ENCODE data around the gene GM2A.
A peak's percentile ranks its signal among the peaks of the same experiment; 100 is the strongest.

The GM2A gene

GRCh38 chr5:151223447-151224264 lies 29.3 kb upstream of the GM2A start, which contains the start of gene CCDC69:
Gene CCDC69, minus strand, starts transcription at chr5:151224092. Its CDS starts 122 bp downstream, at chr5:151223970.
- Histone ChIP-seq H3K27me3 (replicated peaks) (no peaks in the 10 kb centered on the region), H3K27ac (no peak within 1 kb of the TSS), H3K4me3 (ENCODE audit: low read depth, low read length) (peak within 1 kb of the TSS; percentile 55), H3K36me3 (replicated peaks) (no peaks in the 10 kb centered on the region)
- TF ChIP-seq CTCF (IDR thresholded peaks at IDR 0.05; ENCODE audit: low read depth, low read length, missing control alignments) = peak; percentile 51
- in situ Hi-C loops (cut with HindIII; ENCODE audit: low pct_ligation_motif_present, low sequenced_read_pairs) = no loop called here
- peak; percentile 56 for DNase-seq

GRCh38 chr5:151224372-151224771 lies 28.6 kb upstream of the GM2A start:
- in situ Hi-C loops (cut with HindIII; ENCODE audit: low pct_ligation_motif_present, low sequenced_read_pairs) = no loop called here
- no peak overlapping the region for H3K4me3 ChIP-seq (ENCODE audit: low read depth, low read length)
- TF ChIP-seq CTCF (IDR thresholded peaks at IDR 0.05; ENCODE audit: low read depth, low read length, missing control alignments) = no peak
- no peak overlapping the region for H3K27ac ChIP-seq
- no peaks in the 10 kb centered on the region for H3K27me3 ChIP-seq (replicated peaks)
- DNase-seq = no peak
- no peaks in the 10 kb centered on the region for H3K36me3 ChIP-seq (replicated peaks)

- no peak for DNase-seq
- Histone ChIP-seq H3K27ac (no peak overlapping the region), H3K27me3 (replicated peaks) (no peaks in the 10 kb centered on the region), H3K4me3 (ENCODE audit: low read depth, low read length) (no peak overlapping the region), H3K36me3 (replicated peaks) (no peaks in the 10 kb centered on the region)
- no peak for TF ChIP-seq CTCF (IDR thresholded peaks at IDR 0.05; ENCODE audit: low read depth, low read length, missing control alignments)
- in situ Hi-C loops (cut with HindIII; ENCODE audit: low pct_ligation_motif_present, low sequenced_read_pairs) = no loop called here
Observed at GRCh38 chr5:151225071-151225470, 27.9 kb upstream of the GM2A start.

- no peak overlapping the region for H3K27ac ChIP-seq
- TF ChIP-seq CTCF (IDR thresholded peaks at IDR 0.05; ENCODE audit: low read depth, low read length, missing control alignments) = no peak
- DNase-seq = no peak
- H3K4me3 ChIP-seq (ENCODE audit: low read depth, low read length) = no peak overlapping the region
- H3K27me3 ChIP-seq (replicated peaks) = no peaks in the 10 kb centered on the region
- in situ Hi-C loops (cut with HindIII; ENCODE audit: low pct_ligation_motif_present, low sequenced_read_pairs) = no loop called here
- H3K36me3 ChIP-seq (replicated peaks) = no peaks in the 10 kb centered on the region
Observed at GRCh38 chr5:151225475-151225874, 27.5 kb upstream of the GM2A start.

- in situ Hi-C loops (cut with HindIII; ENCODE audit: low pct_ligation_motif_present, low sequenced_read_pairs) = no loop called here
- no peak overlapping the region for H3K4me3 ChIP-seq (ENCODE audit: low read depth, low read length)
- no peak overlapping the region for H3K27ac ChIP-seq
- peaks cover 1% of the 10 kb centered on the region for H3K27me3 ChIP-seq (replicated peaks)
- TF ChIP-seq CTCF (IDR thresholded peaks at IDR 0.05; ENCODE audit: low read depth, low read length, missing control alignments) = no peak
- no peaks in the 10 kb centered on the region for H3K36me3 ChIP-seq (replicated peaks)
- DNase-seq = no peak
Observed at GRCh38 chr5:151227918-151228447, 25.0 kb upstream of the GM2A start.
